Sigmoid colon (tissue), 4 donors: ENCODE results near the gene LDB2.

Source experiments
- POLR2AphosphoS5 ChIP-seq, 4 donors: sonication (generic); formaldehyde crosslinking; IDR thresholded peaks; one replicate each; pipeline ENCODE4 v1.6.1; 2017; ENCODE audit warnings: antibody characterized with exemption in 4 of 4
- TF ChIP-seq, protein P1 (sequence below), 4 experiments: fragments of 450-650 bp in 3 of 4; fragments of 200-600 bp in 1 of 4; IDR thresholded peaks; one replicate each; pipeline ENCODE4 v1.5.1; 2016 to 2019; ENCODE audit warnings: antibody characterized with exemption in 4 of 4, mild to moderate bottlenecking in 3 of 4, moderate library complexity in 2 of 4

DNA sequence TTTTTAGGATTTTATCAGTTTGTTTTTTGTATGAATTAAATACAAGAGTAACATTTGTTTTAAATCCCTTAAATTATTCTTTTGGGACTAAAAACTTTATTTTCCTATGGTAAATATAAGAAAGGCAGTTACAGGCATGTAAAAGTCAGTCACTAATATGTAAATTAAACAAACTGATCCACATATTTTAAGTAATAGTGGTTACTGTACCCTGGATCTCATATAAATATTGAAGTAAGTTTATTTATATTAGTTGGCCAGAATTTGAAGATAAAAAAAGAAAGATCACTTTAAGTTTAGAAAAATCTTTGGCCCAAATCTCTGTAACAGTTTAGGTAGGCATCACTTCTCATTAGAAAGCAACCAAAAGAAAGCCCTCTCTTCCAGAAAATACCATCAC, 45.8 kb downstream of the LDB2 start:
- no peak for TF ChIP-seq POLR2AphosphoS5 (IDR thresholded peaks at IDR 0.05)
- TF ChIP-seq, protein P1, sequence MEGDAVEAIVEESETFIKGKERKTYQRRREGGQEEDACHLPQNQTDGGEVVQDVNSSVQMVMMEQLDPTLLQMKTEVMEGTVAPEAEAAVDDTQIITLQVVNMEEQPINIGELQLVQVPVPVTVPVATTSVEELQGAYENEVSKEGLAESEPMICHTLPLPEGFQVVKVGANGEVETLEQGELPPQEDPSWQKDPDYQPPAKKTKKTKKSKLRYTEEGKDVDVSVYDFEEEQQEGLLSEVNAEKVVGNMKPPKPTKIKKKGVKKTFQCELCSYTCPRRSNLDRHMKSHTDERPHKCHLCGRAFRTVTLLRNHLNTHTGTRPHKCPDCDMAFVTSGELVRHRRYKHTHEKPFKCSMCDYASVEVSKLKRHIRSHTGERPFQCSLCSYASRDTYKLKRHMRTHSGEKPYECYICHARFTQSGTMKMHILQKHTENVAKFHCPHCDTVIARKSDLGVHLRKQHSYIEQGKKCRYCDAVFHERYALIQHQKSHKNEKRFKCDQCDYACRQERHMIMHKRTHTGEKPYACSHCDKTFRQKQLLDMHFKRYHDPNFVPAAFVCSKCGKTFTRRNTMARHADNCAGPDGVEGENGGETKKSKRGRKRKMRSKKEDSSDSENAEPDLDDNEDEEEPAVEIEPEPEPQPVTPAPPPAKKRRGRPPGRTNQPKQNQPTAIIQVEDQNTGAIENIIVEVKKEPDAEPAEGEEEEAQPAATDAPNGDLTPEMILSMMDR (IDR thresholded peaks at IDR 0.05), result no peak
